HEK293 (cell line): ENCODE results near the gene MRPS18B.

Source experiments
- CTCF ChIA-PET: fragments of 350-600 bp; formaldehyde crosslinking; extraction: SDS; loops from one replicate; lab custom pipeline; 2021; ENCODE audit warnings: antibody characterized with exemption; lab: Yijun Ruan, JAX
- POLR2A ChIA-PET: fragments of 300-600 bp; formaldehyde crosslinking; extraction: SDS; loops from one replicate; lab custom pipeline; 2020; ENCODE audit warnings: antibody characterized with exemption, inconsistent platforms; lab: Yijun Ruan, JAX
- H3K27ac ChIP-seq: fragments of 200-500 bp; sonication (Bioruptor generic); 2 replicates; pipeline ENCODE4 v1.5.1; 2014; ENCODE audit warnings: low read depth, low read length, control low read depth, inconsistent platforms; ENCODE audit errors: extremely low read depth
- H3K36me3 ChIP-seq, 2 experiments: fragments of 200-500 bp in 1 of 2; sonication (Bioruptor generic) in 1 of 2; 1 replicate in 1 of 2; 2 replicates in 1 of 2; pipeline ENCODE4 v1.5.1; 2014 to 2017; ENCODE audit warnings: inconsistent platforms in 2 of 2, low read length in 2 of 2; ENCODE audit not compliant: control insufficient read depth in 2 of 2, insufficient read depth in 1 of 2
- H3K4me1 ChIP-seq: fragments of 200-500 bp; sonication (Bioruptor generic); 2 replicates; pipeline ENCODE4 v1.5.1; 2014; ENCODE audit warnings: mild to moderate bottlenecking, low read length, inconsistent platforms; ENCODE audit not compliant: control insufficient read depth, insufficient read depth
- H3K4me3 ChIP-seq: 2 replicates; pipeline ENCODE4 v1.5.1; 2011; ENCODE audit warnings: low read depth, mild to moderate bottlenecking, control low read depth, low read length, moderate library complexity
- H3K9me3 ChIP-seq: fragments of 200-500 bp; sonication (Bioruptor generic); 2 replicates; pipeline ENCODE4 v1.5.1; 2014; ENCODE audit warnings: low read depth, low read length, inconsistent platforms; ENCODE audit not compliant: control insufficient read depth, insufficient read depth
- EGR2 ChIP-seq: fragments of 450-650 bp; formaldehyde crosslinking; IDR thresholded peaks from 2 replicates; pipeline ENCODE4 v1.5.1; 2016; ENCODE audit warnings: low read depth, missing biosample characterization, missing genetic modification characterization
- GLIS1 ChIP-seq: fragments of 450-650 bp; formaldehyde crosslinking; IDR thresholded peaks from 2 replicates; pipeline ENCODE4 v1.5.1; 2016; ENCODE audit warnings: missing biosample characterization, missing genetic modification characterization
- GLIS2 ChIP-seq: fragments of 450-650 bp; formaldehyde crosslinking; IDR thresholded peaks from 2 replicates; pipeline ENCODE4 v1.5.1; 2016; ENCODE audit warnings: missing biosample characterization, missing genetic modification characterization
- PRDM4 ChIP-seq: fragments of 450-650 bp; formaldehyde crosslinking; IDR thresholded peaks from 2 replicates; pipeline ENCODE4 v1.5.1; 2017; ENCODE audit warnings: missing biosample characterization, missing genetic modification characterization
- WT1 ChIP-seq: fragments of 450-650 bp; formaldehyde crosslinking; IDR thresholded peaks from 2 replicates; pipeline ENCODE4 v1.5.1; 2016; ENCODE audit warnings: missing biosample characterization, missing genetic modification characterization
- ZBTB1 ChIP-seq: fragments of 450-650 bp; formaldehyde crosslinking; IDR thresholded peaks from 2 replicates; pipeline ENCODE4 v1.5.1; 2016; ENCODE audit warnings: missing biosample characterization, missing genetic modification characterization
- ZBTB10 ChIP-seq: fragments of 450-650 bp; formaldehyde crosslinking; IDR thresholded peaks from 2 replicates; pipeline ENCODE4 v1.5.1; 2016; ENCODE audit warnings: missing biosample characterization, missing genetic modification characterization
- ZBTB20 ChIP-seq: fragments of 450-650 bp; formaldehyde crosslinking; IDR thresholded peaks from 2 replicates; pipeline ENCODE4 v1.5.1; 2016; ENCODE audit warnings: missing biosample characterization, missing genetic modification characterization
- ZBTB21 ChIP-seq: fragments of 450-650 bp; formaldehyde crosslinking; IDR thresholded peaks from 2 replicates; pipeline ENCODE4 v1.5.1; 2017; ENCODE audit warnings: missing biosample characterization, missing genetic modification characterization
- ZBTB48 ChIP-seq: fragments of 450-650 bp; formaldehyde crosslinking; IDR thresholded peaks from 2 replicates; pipeline ENCODE4 v1.5.1; 2016; ENCODE audit warnings: missing biosample characterization, missing genetic modification characterization
- ZNF133 ChIP-seq: fragments of 450-650 bp; formaldehyde crosslinking; IDR thresholded peaks from 2 replicates; pipeline ENCODE4 v1.5.1; 2016; ENCODE audit warnings: missing biosample characterization, missing genetic modification characterization
- ZNF2 ChIP-seq: fragments of 450-650 bp; formaldehyde crosslinking; IDR thresholded peaks from 2 replicates; pipeline ENCODE4 v1.5.1; 2016; ENCODE audit warnings: missing biosample characterization, missing genetic modification characterization
- ZNF202 ChIP-seq: fragments of 450-650 bp; formaldehyde crosslinking; IDR thresholded peaks from 2 replicates; pipeline ENCODE4 v1.5.1; 2016; ENCODE audit warnings: missing biosample characterization, missing genetic modification characterization, borderline replicate concordance
- ZNF221 ChIP-seq: fragments of 450-650 bp; formaldehyde crosslinking; IDR thresholded peaks from 2 replicates; pipeline ENCODE4 v1.5.1; 2017; ENCODE audit warnings: missing biosample characterization, missing genetic modification characterization, borderline replicate concordance
- ZNF266 ChIP-seq: fragments of 450-650 bp; formaldehyde crosslinking; IDR thresholded peaks from 2 replicates; pipeline ENCODE4 v1.5.1; 2016; ENCODE audit warnings: missing biosample characterization, missing genetic modification characterization, low read depth
- ZNF394 ChIP-seq: fragments of 450-650 bp; formaldehyde crosslinking; IDR thresholded peaks from 2 replicates; pipeline ENCODE4 v1.5.1; 2016; ENCODE audit warnings: missing biosample characterization, missing genetic modification characterization, mild to moderate bottlenecking, moderate library complexity, borderline replicate concordance
- ZNF473 ChIP-seq: fragments of 450-650 bp; formaldehyde crosslinking; IDR thresholded peaks from 2 replicates; pipeline ENCODE4 v1.5.1; 2017; ENCODE audit warnings: missing biosample characterization, missing genetic modification characterization
- ZNF600 ChIP-seq: fragments of 450-650 bp; formaldehyde crosslinking; IDR thresholded peaks from 2 replicates; pipeline ENCODE4 v1.5.1; 2016; ENCODE audit warnings: missing biosample characterization, missing genetic modification characterization
- ZNF658 ChIP-seq: fragments of 450-650 bp; formaldehyde crosslinking; IDR thresholded peaks from 2 replicates; pipeline ENCODE4; 2016; ENCODE audit warnings: missing biosample characterization, missing genetic modification characterization
- ZNF664 ChIP-seq: fragments of 450-650 bp; formaldehyde crosslinking; IDR thresholded peaks from 2 replicates; pipeline ENCODE4 v1.5.1; 2016; ENCODE audit warnings: missing biosample characterization, missing genetic modification characterization
- ZNF792 ChIP-seq: fragments of 450-650 bp; formaldehyde crosslinking; IDR thresholded peaks from 2 replicates; pipeline ENCODE4 v1.5.1; 2016; ENCODE audit warnings: missing biosample characterization, missing genetic modification characterization
- ZXDB ChIP-seq: fragments of 450-650 bp; formaldehyde crosslinking; IDR thresholded peaks from 2 replicates; pipeline ENCODE4 v1.5.1; 2016; ENCODE audit warnings: missing biosample characterization, missing genetic modification characterization

The MRPS18B gene

GRCh38 chr6:30571075-30571761 lies 46.4 kb upstream of the MRPS18B start, which contains the start of gene ABCF1 (continued):
- no peak for TF ChIP-seq ZNF394 (tag by site-specific recombination)
- peak; percentile 97 for TF ChIP-seq ZXDB (tag by site-specific recombination)
- no peak for TF ChIP-seq ZNF221
- TF ChIP-seq ZBTB21 (tag by site-specific recombination): peak; percentile 62
- peak; percentile 97 for TF ChIP-seq ZNF792
- TF ChIP-seq ZNF2 (tag by site-specific recombination): peak; percentile 71; the same call in 1 of the 2 replicates
- no peak for TF ChIP-seq ZNF473 (tag by site-specific recombination)
- TF ChIP-seq ZNF133: no peak
- peak; percentile 75; the same call in 1 of the 2 replicates for TF ChIP-seq GLIS2 (tag by site-specific recombination)
- TF ChIP-seq ZBTB48 (tag by site-specific recombination): no peak
- TF ChIP-seq ZBTB10 (tag by site-specific recombination): peak; percentile 79
- no peak for TF ChIP-seq PRDM4
- TF ChIP-seq EGR2: 0 out of 2 replicates have a peak, but pooled peaks have one; percentile 18

- CTCF ChIA-PET: interaction anchor here (0.6 to 2.1 kb wide), 5 partner anchors 16 to 410 kb away, joined by 3 to 11 read pairs (median 4); no protein-coding TSS in a partner anchor
- Histone ChIP-seq H3K27ac (peak overlapping the region; percentile 64), H3K36me3 (peaks cover 18 to 26% of the 10 kb centered on the region in 2 experiments), H3K4me1 (peaks cover 9% of the 10 kb centered on the region; the same call in 1 of the 2 replicates), H3K9me3 (no peaks in the 10 kb centered on the region), H3K4me3 (peak overlapping the region; percentile 94)
- POLR2A ChIA-PET: interaction anchor here (0.6 to 2.4 kb wide), 21 partner anchors 10 to 342 kb away, joined by 3 to 41 read pairs (median 4); partner anchors contain the start of genes GNL1, MDC1, PRR3 and VARS2
- TF ChIP-seq ZNF664 (tag by site-specific recombination) (no peak), ZBTB20 (tag by site-specific recombination) (peak; percentile 50; the same call in 1 of the 2 replicates), ZNF266 (tag by site-specific recombination) (0 out of 2 replicates have a peak, but pooled peaks have one; percentile 6)
Observed at GRCh38 chr6:30571762-30572082, 45.9 kb upstream of the MRPS18B start.

- Histone ChIP-seq H3K36me3 (peaks cover 22 to 30% of the 10 kb centered on the region in 2 experiments), H3K4me3 (peak overlapping the region; percentile 94), H3K27ac (no peak overlapping the region; the same call in 1 of the 2 replicates), H3K4me1 (peaks cover 9% of the 10 kb centered on the region; the same call in 1 of the 2 replicates), H3K9me3 (no peaks in the 10 kb centered on the region)
- CTCF ChIA-PET: interaction anchor here (0.6 kb wide), 1 partner anchor 27 kb away, joined by 3 read pairs; no protein-coding TSS in a partner anchor
- POLR2A ChIA-PET: interaction anchor here (0.6 kb wide), 1 partner anchor 105 kb away, joined by 5 read pairs; no protein-coding TSS in a partner anchor
- no peak for TF ChIP-seq PRDM4
- no peak for TF ChIP-seq ZNF658 (tag by site-specific recombination)
- TF ChIP-seq GLIS1 (tag by site-specific recombination): no peak
- no peak for TF ChIP-seq ZBTB1 (tag by site-specific recombination)
- no peak for TF ChIP-seq ZNF202
- no peak for TF ChIP-seq ZNF394 (tag by site-specific recombination)
- TF ChIP-seq ZNF600: no peak
- TF ChIP-seq WT1: no peak
- TF ChIP-seq, all 188 proteins: peak for 0
Observed at GRCh38 chr6:30572148-30572547, 45.5 kb upstream of the MRPS18B start.
